ENCODE results near the gene CCDC70.

The CCDC70 gene

GRCh38 chr13:51865838-51866237, 4.1 kb downstream of the CCDC70 start:
- Histone ChIP-seq H3K27me3 (ENCODE audit: insufficient read depth, low read length) (peaks cover 36% of the 10 kb centered on the region), H3K36me3 (ENCODE audit: insufficient read depth, low read length) (no peaks in the 10 kb centered on the region), H3K4me1 (ENCODE audit: control insufficient read depth, insufficient read depth, low read length, unreplicated experiment) (no peaks in the 10 kb centered on the region), H3K79me2 (ENCODE audit: control insufficient read depth, insufficient read depth, low read length, unreplicated experiment) (no peaks in the 10 kb centered on the region), H3K27ac (ENCODE audit: low read depth, low read length) (no peak overlapping the region), H2AFZ (ENCODE audit: low read length, unreplicated experiment) (no peak overlapping the region), H3K4me3 (ENCODE audit: low read depth, low read length) (no peak overlapping the region)

GRCh38 chr13:51867062-51867461, 5.3 kb downstream of the CCDC70 start:
- H2AFZ ChIP-seq (ENCODE audit: low read length, unreplicated experiment), result no peak overlapping the region
- H3K4me3 ChIP-seq (ENCODE audit: low read depth, low read length), result no peak overlapping the region
- no peaks in the 10 kb centered on the region for H3K4me1 ChIP-seq (ENCODE audit: control insufficient read depth, insufficient read depth, low read length, unreplicated experiment)
- no peaks in the 10 kb centered on the region for H3K79me2 ChIP-seq (ENCODE audit: control insufficient read depth, insufficient read depth, low read length, unreplicated experiment)
- H3K27ac ChIP-seq (ENCODE audit: low read depth, low read length), result no peak overlapping the region
- H3K27me3 ChIP-seq (ENCODE audit: insufficient read depth, low read length), result peaks cover 41% of the 10 kb centered on the region
- no peaks in the 10 kb centered on the region for H3K36me3 ChIP-seq (ENCODE audit: insufficient read depth, low read length)

- Histone ChIP-seq H3K27me3 (ENCODE audit: insufficient read depth, low read length) (peaks cover 57% of the 10 kb centered on the region), H3K27ac (ENCODE audit: low read depth, low read length) (no peak overlapping the region), H3K4me1 (ENCODE audit: control insufficient read depth, insufficient read depth, low read length, unreplicated experiment) (no peaks in the 10 kb centered on the region), H3K36me3 (ENCODE audit: insufficient read depth, low read length) (no peaks in the 10 kb centered on the region), H2AFZ (ENCODE audit: low read length, unreplicated experiment) (no peak overlapping the region), H3K4me3 (ENCODE audit: low read depth, low read length) (no peak overlapping the region), H3K79me2 (ENCODE audit: control insufficient read depth, insufficient read depth, low read length, unreplicated experiment) (no peaks in the 10 kb centered on the region)
Measured at GRCh38 chr13:51869916-51870315, 8.1 kb downstream of the CCDC70 start.

- no peak overlapping the region for H3K27ac ChIP-seq (ENCODE audit: low read depth, low read length)
- H2AFZ ChIP-seq (ENCODE audit: low read length, unreplicated experiment), result no peak overlapping the region
- H3K4me1 ChIP-seq (ENCODE audit: control insufficient read depth, insufficient read depth, low read length, unreplicated experiment), result no peaks in the 10 kb centered on the region
- peaks cover 61% of the 10 kb centered on the region for H3K27me3 ChIP-seq (ENCODE audit: insufficient read depth, low read length)
- no peaks in the 10 kb centered on the region for H3K36me3 ChIP-seq (ENCODE audit: insufficient read depth, low read length)
- no peaks in the 10 kb centered on the region for H3K79me2 ChIP-seq (ENCODE audit: control insufficient read depth, insufficient read depth, low read length, unreplicated experiment)
- no peak overlapping the region for H3K4me3 ChIP-seq (ENCODE audit: low read depth, low read length)
Measured at GRCh38 chr13:51870616-51871015, 8.8 kb downstream of the CCDC70 start.

GRCh38 chr13:51873117-51873798, 11.5 kb downstream of the CCDC70 start:
- H3K36me3 ChIP-seq (ENCODE audit: insufficient read depth, low read length), result no peaks in the 10 kb centered on the region
- peaks cover 70% of the 10 kb centered on the region for H3K27me3 ChIP-seq (ENCODE audit: insufficient read depth, low read length)
- H3K27ac ChIP-seq (ENCODE audit: low read depth, low read length), result no peak overlapping the region
- no peak overlapping the region for H3K4me3 ChIP-seq (ENCODE audit: low read depth, low read length)
- no peaks in the 10 kb centered on the region for H3K4me1 ChIP-seq (ENCODE audit: control insufficient read depth, insufficient read depth, low read length, unreplicated experiment)
- H2AFZ ChIP-seq (ENCODE audit: low read length, unreplicated experiment), result no peak overlapping the region
- H3K79me2 ChIP-seq (ENCODE audit: control insufficient read depth, insufficient read depth, low read length, unreplicated experiment), result no peaks in the 10 kb centered on the region

- Histone ChIP-seq H3K27ac (ENCODE audit: low read depth, low read length) (no peak overlapping the region), H3K79me2 (ENCODE audit: control insufficient read depth, insufficient read depth, low read length, unreplicated experiment) (no peaks in the 10 kb centered on the region), H3K4me1 (ENCODE audit: control insufficient read depth, insufficient read depth, low read length, unreplicated experiment) (no peaks in the 10 kb centered on the region), H3K36me3 (ENCODE audit: insufficient read depth, low read length) (no peaks in the 10 kb centered on the region), H3K27me3 (ENCODE audit: insufficient read depth, low read length) (peaks cover 64% of the 10 kb centered on the region), H2AFZ (ENCODE audit: low read length, unreplicated experiment) (no peak overlapping the region), H3K4me3 (ENCODE audit: low read depth, low read length) (no peak overlapping the region)
Measured at GRCh38 chr13:51873837-51874236, 12.1 kb downstream of the CCDC70 start.

- H3K79me2 ChIP-seq (ENCODE audit: control insufficient read depth, insufficient read depth, low read length, unreplicated experiment), result no peaks in the 10 kb centered on the region
- H3K27ac ChIP-seq (ENCODE audit: low read depth, low read length), result no peak overlapping the region
- H3K36me3 ChIP-seq (ENCODE audit: insufficient read depth, low read length), result no peaks in the 10 kb centered on the region
- H3K27me3 ChIP-seq (ENCODE audit: insufficient read depth, low read length), result peaks cover 60% of the 10 kb centered on the region
- H3K4me1 ChIP-seq (ENCODE audit: control insufficient read depth, insufficient read depth, low read length, unreplicated experiment), result no peaks in the 10 kb centered on the region
- no peak overlapping the region for H2AFZ ChIP-seq (ENCODE audit: low read length, unreplicated experiment)
- no peak overlapping the region for H3K4me3 ChIP-seq (ENCODE audit: low read depth, low read length)
Measured at GRCh38 chr13:51874651-51875050, 12.9 kb downstream of the CCDC70 start.

GRCh38 chr13:51879133-51879532, 17.4 kb downstream of the CCDC70 start:
- Histone ChIP-seq H3K79me2 (ENCODE audit: control insufficient read depth, insufficient read depth, low read length, unreplicated experiment) (no peaks in the 10 kb centered on the region), H3K4me1 (ENCODE audit: control insufficient read depth, insufficient read depth, low read length, unreplicated experiment) (no peaks in the 10 kb centered on the region), H3K27me3 (ENCODE audit: insufficient read depth, low read length) (peaks cover 38% of the 10 kb centered on the region), H3K4me3 (ENCODE audit: low read depth, low read length) (no peak overlapping the region), H3K27ac (ENCODE audit: low read depth, low read length) (no peak overlapping the region), H2AFZ (ENCODE audit: low read length, unreplicated experiment) (no peak overlapping the region), H3K36me3 (ENCODE audit: insufficient read depth, low read length) (no peaks in the 10 kb centered on the region)

- Histone ChIP-seq H2AFZ (ENCODE audit: low read length, unreplicated experiment) (no peak overlapping the region), H3K36me3 (ENCODE audit: insufficient read depth, low read length) (no peaks in the 10 kb centered on the region)
Measured at GRCh38 chr13:51881296-51881695, 19.5 kb downstream of the CCDC70 start.

GRCh38 chr13:51882570-51883225, 20.9 kb downstream of the CCDC70 start:
- Histone ChIP-seq H3K27me3 (ENCODE audit: insufficient read depth, low read length) (peaks cover 28% of the 10 kb centered on the region), H2AFZ (ENCODE audit: low read length, unreplicated experiment) (no peak overlapping the region), H3K4me3 (ENCODE audit: low read depth, low read length) (no peak overlapping the region), H3K79me2 (ENCODE audit: control insufficient read depth, insufficient read depth, low read length, unreplicated experiment) (no peaks in the 10 kb centered on the region), H3K36me3 (ENCODE audit: insufficient read depth, low read length) (no peaks in the 10 kb centered on the region), H3K4me1 (ENCODE audit: control insufficient read depth, insufficient read depth, low read length, unreplicated experiment) (no peaks in the 10 kb centered on the region), H3K27ac (ENCODE audit: low read depth, low read length) (no peak overlapping the region)

More at GRCh38 chr13:51881296-51881695, 19.5 kb downstream of the CCDC70 start:
- Histone ChIP-seq H3K4me3 (ENCODE audit: low read depth, low read length) (no peak overlapping the region), H3K27ac (ENCODE audit: low read depth, low read length) (no peak overlapping the region), H3K27me3 (ENCODE audit: insufficient read depth, low read length) (peaks cover 38% of the 10 kb centered on the region), H3K79me2 (ENCODE audit: control insufficient read depth, insufficient read depth, low read length, unreplicated experiment) (no peaks in the 10 kb centered on the region), H3K4me1 (ENCODE audit: control insufficient read depth, insufficient read depth, low read length, unreplicated experiment) (no peaks in the 10 kb centered on the region)

GRCh38 chr13:51883226-51883600, 21.4 kb downstream of the CCDC70 start:
- Histone ChIP-seq H3K36me3 (ENCODE audit: insufficient read depth, low read length) (no peaks in the 10 kb centered on the region), H2AFZ (ENCODE audit: low read length, unreplicated experiment) (no peak overlapping the region), H3K4me3 (ENCODE audit: low read depth, low read length) (no peak overlapping the region), H3K4me1 (ENCODE audit: control insufficient read depth, insufficient read depth, low read length, unreplicated experiment) (no peaks in the 10 kb centered on the region), H3K27ac (ENCODE audit: low read depth, low read length) (no peak overlapping the region), H3K27me3 (ENCODE audit: insufficient read depth, low read length) (peaks cover 28% of the 10 kb centered on the region), H3K79me2 (ENCODE audit: control insufficient read depth, insufficient read depth, low read length, unreplicated experiment) (no peaks in the 10 kb centered on the region)

Measured in ACC112 (cell line).